Activated naive CD8-positive, alpha-beta T cell treated with anti-CD3 and anti-CD28 coated beads, Interleukin-2, amount 10 ng/mL, durations not matched to agents 7 days and 5 days (primary cell): ENCODE results near the gene MAGI1. TPM values are rescaled to one million over a fixed set of nuclear protein-coding genes. Genes with fewer than 3 reads are reported as not detected.

ENCODE experiments used
- ATAC-seq: fragments of 150-1000 bp; cut with Tn5 transposase; one replicate; pipeline ENCODE4 v1.10.0; 2021; ENCODE audit warnings: low read depth, moderate library complexity
- POLR2A ChIA-PET: fragments of 350-600 bp; sonication (Branson Sonifier 250); formaldehyde crosslinking; loops from one replicate; lab custom pipeline; 2021; ENCODE audit warnings: antibody characterized with exemption; lab: Charles Lee
- DNase-seq: peaks from one replicate; pipeline ENCODE4 v3.0.0; 2021
- H3K27ac Mint-ChIP-seq: one replicate; pipeline ENCODE4 v1.8.0; 2022; ENCODE audit warnings: mild to moderate bottlenecking, mixed read lengths
- H3K27me3 Mint-ChIP-seq: one replicate; pipeline ENCODE4 v1.8.0; 2022; ENCODE audit warnings: mild to moderate bottlenecking, moderate library complexity, mixed read lengths
- H3K36me3 Mint-ChIP-seq: one replicate; pipeline ENCODE4 v1.8.0; 2021; ENCODE audit warnings: mild to moderate bottlenecking, mixed read lengths
- H3K4me1 Mint-ChIP-seq: one replicate; pipeline ENCODE4 v1.8.0; 2021; ENCODE audit warnings: mixed read lengths
- H3K4me3 Mint-ChIP-seq: one replicate; pipeline ENCODE4 v1.8.0; 2022; ENCODE audit warnings: mild to moderate bottlenecking, moderate library complexity, mixed read lengths
- H3K9me3 Mint-ChIP-seq: one replicate; pipeline ENCODE4 v1.8.0; 2021; ENCODE audit warnings: mixed read lengths
- total RNA-seq, 2 experiments: library from RNA; stranded (reverse); gene quantifications; one replicate each; pipeline ENCODE4 v1.2.3, GENCODE V29; 2021

Gene MAGI1
- total RNA-seq, 2 experiments from 2014 or later = not detected

DNA sequence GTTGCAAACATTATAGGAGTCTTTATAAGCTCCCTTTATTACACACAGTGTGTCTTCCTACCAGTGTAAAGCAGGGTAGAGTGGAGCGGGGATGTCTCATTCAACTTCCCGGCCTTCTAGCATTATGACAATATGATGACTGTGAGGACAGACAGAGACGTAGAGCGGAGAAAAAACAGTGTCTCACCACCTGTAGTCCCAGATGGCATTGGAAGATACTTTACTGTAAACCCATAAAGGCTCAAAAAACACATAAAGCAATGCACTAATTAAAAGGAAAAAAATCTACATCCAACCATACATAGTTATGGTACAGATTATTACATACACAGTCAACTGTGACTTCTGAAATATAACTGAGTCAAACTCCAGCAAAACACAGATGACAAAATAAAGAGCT, 383.7 kb downstream of the MAGI1 start:
- no peak overlapping the region for H3K4me3 Mint-ChIP-seq
- peaks cover 4% of the 10 kb centered on the region for H3K9me3 Mint-ChIP-seq

DNA sequence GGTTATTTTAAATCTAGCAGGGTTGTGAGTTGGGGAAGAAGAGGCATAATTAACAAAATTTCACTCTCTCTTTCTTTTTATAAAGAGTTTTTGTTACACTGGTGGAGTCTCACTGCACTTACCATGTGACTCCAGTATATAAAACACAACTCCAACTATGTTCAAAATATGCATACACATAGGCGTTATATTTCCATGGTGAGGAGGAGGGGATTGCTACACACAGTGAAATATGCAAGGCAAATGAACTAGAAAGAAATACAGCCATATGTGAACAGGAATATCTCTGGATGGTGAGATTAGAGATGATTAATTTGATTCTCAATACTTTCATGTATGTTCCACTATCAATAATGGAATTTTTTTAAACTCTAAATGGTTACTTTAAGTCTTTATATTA, 385.0 kb downstream of the MAGI1 start:
- POLR2A ChIA-PET = no interaction called here
- Mint-ChIP-seq H3K27me3 (no peaks in the 10 kb centered on the region), H3K9me3 (peaks cover 4% of the 10 kb centered on the region), H3K4me1 (no peaks in the 10 kb centered on the region), H3K27ac (no peak overlapping the region), H3K4me3 (no peak overlapping the region), H3K36me3 (no peaks in the 10 kb centered on the region)
- no peak for ATAC-seq
- no peak for DNase-seq

More for the DNA sequence above, 383.7 kb downstream of the MAGI1 start:
- H3K27me3 Mint-ChIP-seq = no peaks in the 10 kb centered on the region
- no peaks in the 10 kb centered on the region for H3K36me3 Mint-ChIP-seq
- H3K27ac Mint-ChIP-seq = no peak overlapping the region
- no peaks in the 10 kb centered on the region for H3K4me1 Mint-ChIP-seq
- DNase-seq (no peak), ATAC-seq (no peak)
- POLR2A ChIA-PET = no interaction called here

DNA sequence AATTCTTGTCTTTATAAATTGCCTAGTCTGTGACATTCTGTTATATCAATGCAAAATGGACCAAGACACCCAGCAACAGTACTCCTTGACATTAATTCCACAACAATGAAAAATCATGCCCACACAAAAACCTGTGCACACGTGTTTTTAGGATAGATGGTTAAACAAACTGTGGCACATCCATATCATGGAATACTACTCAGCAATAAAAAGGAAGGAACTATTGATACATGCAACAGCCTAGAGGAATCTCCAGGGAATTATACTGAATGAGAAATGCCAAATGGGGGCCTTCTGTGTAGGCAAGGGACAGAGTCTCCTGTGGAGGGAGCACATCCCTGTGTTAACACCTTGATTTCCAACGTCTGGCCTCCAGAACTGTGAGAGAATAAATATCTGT, 388.5 kb downstream of the MAGI1 start:
- H3K9me3 Mint-ChIP-seq = peaks cover 6% of the 10 kb centered on the region
- ATAC-seq (no peak), DNase-seq (no peak)
- no peak overlapping the region for H3K4me3 Mint-ChIP-seq
- no peaks in the 10 kb centered on the region for H3K4me1 Mint-ChIP-seq
- POLR2A ChIA-PET = no interaction called here
- no peak overlapping the region for H3K27ac Mint-ChIP-seq
- H3K27me3 Mint-ChIP-seq = no peaks in the 10 kb centered on the region
- no peaks in the 10 kb centered on the region for H3K36me3 Mint-ChIP-seq

DNA sequence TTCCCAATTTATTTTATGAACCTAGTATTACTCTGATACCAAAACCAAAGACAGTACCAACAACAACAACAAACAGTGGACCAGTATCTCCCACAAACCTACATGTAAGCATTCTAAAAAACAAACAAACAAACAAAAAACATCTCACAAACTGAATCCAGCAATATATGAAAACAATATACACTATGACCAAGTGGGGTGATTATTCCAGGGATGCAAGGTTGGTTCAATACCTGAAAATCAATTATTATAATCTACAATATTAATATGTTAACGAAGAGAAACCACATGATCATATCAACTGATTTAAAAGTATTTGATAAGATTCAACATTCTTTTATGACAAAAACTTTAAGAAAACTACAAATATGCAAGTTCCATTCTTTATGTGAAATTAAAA, 391.3 kb downstream of the MAGI1 start:
- DNase-seq (no peak), ATAC-seq (no peak)
- Mint-ChIP-seq H3K36me3 (no peaks in the 10 kb centered on the region), H3K9me3 (peaks cover 9% of the 10 kb centered on the region), H3K27ac (no peak overlapping the region), H3K4me1 (no peaks in the 10 kb centered on the region), H3K4me3 (no peak overlapping the region), H3K27me3 (no peaks in the 10 kb centered on the region)
- POLR2A ChIA-PET = no interaction called here

DNA sequence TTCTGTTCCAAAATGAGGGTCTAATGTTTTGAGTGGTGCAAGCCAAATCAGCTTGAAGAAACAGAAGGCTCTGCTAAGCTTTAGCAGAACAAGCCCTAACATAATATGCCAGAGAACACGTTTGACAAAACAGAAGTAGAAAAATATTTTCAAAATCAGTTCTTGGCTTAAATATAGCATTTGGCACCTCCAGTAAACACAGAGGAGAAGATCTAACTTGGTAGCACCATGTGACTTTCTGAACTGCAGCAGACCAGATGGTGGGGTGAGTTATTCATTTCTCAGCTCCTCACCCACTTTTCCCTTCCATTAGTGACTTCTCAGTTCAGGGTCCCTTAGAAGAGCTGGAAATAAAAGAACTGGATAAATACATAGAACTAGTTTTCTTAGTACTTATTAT, 395.8 kb downstream of the MAGI1 start:
- no peaks in the 10 kb centered on the region for H3K27me3 Mint-ChIP-seq
- no peak overlapping the region for H3K4me3 Mint-ChIP-seq
- H3K27ac Mint-ChIP-seq = no peak overlapping the region
- POLR2A ChIA-PET = no interaction called here
- ATAC-seq (no peak), DNase-seq (no peak)
- no peaks in the 10 kb centered on the region for H3K36me3 Mint-ChIP-seq
- H3K4me1 Mint-ChIP-seq = no peaks in the 10 kb centered on the region
- peaks cover 12% of the 10 kb centered on the region for H3K9me3 Mint-ChIP-seq

DNA sequence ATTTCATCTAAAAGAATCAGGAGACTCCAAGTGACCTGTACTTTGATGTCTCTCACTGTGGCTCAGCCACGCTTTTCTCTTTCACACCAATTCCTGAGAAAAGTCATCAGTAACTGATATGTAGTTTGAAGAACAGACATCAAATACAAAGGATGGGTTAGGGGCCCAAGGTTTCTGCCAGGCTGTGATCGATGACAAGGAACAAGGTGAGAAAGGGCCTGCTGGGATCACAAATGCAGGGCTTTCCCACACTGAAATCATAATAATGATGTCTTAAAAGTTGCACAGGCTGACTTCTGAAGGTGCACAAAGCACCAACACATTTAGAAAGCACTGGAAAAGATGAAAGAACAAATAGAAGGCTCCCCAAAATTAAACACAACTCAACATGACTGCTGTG, 396.9 kb downstream of the MAGI1 start:
- no peaks in the 10 kb centered on the region for H3K27me3 Mint-ChIP-seq
- H3K9me3 Mint-ChIP-seq = peaks cover 9% of the 10 kb centered on the region
- no peak overlapping the region for H3K4me3 Mint-ChIP-seq
- H3K27ac Mint-ChIP-seq = no peak overlapping the region
- DNase-seq = no peak
- H3K36me3 Mint-ChIP-seq = no peaks in the 10 kb centered on the region
- POLR2A ChIA-PET = no interaction called here
- H3K4me1 Mint-ChIP-seq = no peaks in the 10 kb centered on the region
- no peak for ATAC-seq

DNA sequence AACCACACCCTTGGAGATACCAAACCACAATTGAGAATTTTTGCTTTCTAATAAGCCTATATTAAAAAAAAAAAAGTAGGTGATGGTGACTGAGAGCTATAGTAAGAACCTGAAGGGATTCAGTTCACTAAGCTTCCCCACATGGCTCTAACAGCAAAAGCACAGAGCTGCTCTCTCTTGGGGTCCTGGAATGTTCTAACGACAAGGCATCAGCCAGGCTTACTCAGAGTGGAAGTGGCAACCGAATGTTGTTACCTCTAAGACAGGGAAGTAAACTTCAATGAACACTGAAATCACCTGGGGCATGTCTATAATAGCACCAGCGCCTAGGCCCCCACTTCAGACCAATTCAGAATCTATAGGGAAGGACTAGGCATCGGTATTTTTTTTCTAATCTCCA, 397.7 kb downstream of the MAGI1 start:
- POLR2A ChIA-PET = no interaction called here

DNA sequence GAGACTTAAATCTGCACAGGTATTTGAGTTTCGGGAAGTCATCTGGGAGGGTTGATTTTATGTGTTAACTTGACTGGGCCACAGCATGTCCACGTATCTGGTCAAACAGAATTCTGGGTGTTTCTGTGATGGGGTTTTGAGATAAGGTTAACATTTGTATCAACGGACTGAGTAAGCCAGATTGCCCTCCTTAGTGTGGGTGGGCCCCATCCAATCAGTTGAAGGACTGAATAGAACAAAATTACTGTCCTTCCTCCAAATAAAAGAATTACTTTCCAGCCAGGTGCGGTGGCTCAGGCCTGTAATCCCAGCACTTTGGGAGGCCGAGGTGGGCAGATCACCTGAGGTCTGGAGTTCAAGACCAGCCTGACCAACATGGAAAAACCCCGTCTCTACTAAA, 399.3 kb downstream of the MAGI1 start:
- POLR2A ChIA-PET = no interaction called here
- DNase-seq (no peak), ATAC-seq (no peak)
- Mint-ChIP-seq H3K27me3 (no peaks in the 10 kb centered on the region), H3K9me3 (peaks cover 9% of the 10 kb centered on the region), H3K27ac (no peak overlapping the region), H3K36me3 (no peaks in the 10 kb centered on the region), H3K4me1 (no peaks in the 10 kb centered on the region), H3K4me3 (no peak overlapping the region)

More for the DNA sequence above, 397.7 kb downstream of the MAGI1 start:
- no peak for ATAC-seq
- H3K9me3 Mint-ChIP-seq = peaks cover 9% of the 10 kb centered on the region
- H3K36me3 Mint-ChIP-seq = no peaks in the 10 kb centered on the region
- no peak overlapping the region for H3K4me3 Mint-ChIP-seq
- DNase-seq = no peak
- H3K4me1 Mint-ChIP-seq = no peaks in the 10 kb centered on the region
- no peaks in the 10 kb centered on the region for H3K27me3 Mint-ChIP-seq
- no peak overlapping the region for H3K27ac Mint-ChIP-seq

DNA sequence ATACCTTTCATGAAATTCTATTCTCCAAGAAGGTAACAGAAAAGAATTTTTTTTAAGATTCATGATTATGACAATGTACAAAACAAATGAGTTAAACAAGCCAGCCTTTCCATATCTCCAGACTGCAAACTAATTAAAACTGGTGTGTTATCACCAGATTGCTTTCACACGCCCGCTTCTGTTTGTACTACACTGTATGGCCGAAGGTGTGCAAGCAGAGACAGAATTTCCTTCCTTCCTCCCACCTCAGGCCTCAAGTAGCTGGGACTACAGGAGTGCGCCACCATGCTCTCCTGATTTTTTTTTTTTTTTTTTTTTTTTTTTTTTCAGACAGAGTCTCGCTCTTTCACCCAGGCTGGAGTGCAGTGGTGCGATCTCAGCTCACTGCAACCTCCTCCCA, 400.4 kb downstream of the MAGI1 start:
- no peaks in the 10 kb centered on the region for H3K36me3 Mint-ChIP-seq
- H3K27me3 Mint-ChIP-seq = no peaks in the 10 kb centered on the region
- POLR2A ChIA-PET = no interaction called here
- H3K9me3 Mint-ChIP-seq = peaks cover 5% of the 10 kb centered on the region
- ATAC-seq (no peak), DNase-seq (no peak)
- H3K27ac Mint-ChIP-seq = no peak overlapping the region
- no peaks in the 10 kb centered on the region for H3K4me1 Mint-ChIP-seq
- H3K4me3 Mint-ChIP-seq = no peak overlapping the region

DNA sequence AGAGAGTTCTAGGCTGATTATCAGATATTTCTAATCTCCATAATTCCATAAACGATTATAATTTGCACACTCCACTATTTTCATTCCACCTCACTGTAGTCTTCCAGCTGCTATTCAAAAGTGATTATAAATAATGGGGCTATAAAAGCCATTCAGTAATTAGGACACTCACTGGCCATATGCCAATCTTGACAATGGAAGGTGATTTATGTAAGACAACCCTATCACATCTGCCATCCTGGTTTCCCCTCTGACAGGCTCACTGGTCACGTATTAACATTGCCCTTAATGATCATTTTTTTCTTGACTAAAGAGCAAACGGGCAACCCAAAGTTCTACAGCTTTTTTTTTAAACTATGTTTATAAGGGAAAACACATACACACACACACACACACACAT, 402.4 kb downstream of the MAGI1 start:
- H3K9me3 Mint-ChIP-seq = peaks cover 6% of the 10 kb centered on the region
- H3K4me3 Mint-ChIP-seq = no peak overlapping the region
- H3K27me3 Mint-ChIP-seq = no peaks in the 10 kb centered on the region
- H3K36me3 Mint-ChIP-seq = no peaks in the 10 kb centered on the region
- no peak overlapping the region for H3K27ac Mint-ChIP-seq
- no peak for ATAC-seq
- DNase-seq = no peak
- no peaks in the 10 kb centered on the region for H3K4me1 Mint-ChIP-seq
- POLR2A ChIA-PET = no interaction called here

DNA sequence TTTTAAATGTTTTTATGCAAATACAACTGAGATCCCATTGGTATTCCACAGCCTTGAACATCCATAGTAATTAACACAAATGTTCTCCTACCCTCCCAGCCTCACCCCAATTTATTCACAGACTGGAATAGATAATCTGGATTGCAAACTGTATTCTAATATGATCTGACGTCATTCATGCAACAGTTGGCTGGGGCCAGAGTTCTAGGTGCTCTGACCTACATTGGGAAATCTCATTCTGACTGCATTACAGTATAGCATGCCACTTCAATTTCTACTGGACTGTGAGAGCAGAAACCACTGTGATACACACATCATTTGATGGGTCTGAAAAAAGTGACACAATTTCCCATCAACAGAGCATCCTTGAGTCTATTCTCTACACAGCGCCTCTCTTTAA, 403.1 kb downstream of the MAGI1 start:
- no peaks in the 10 kb centered on the region for H3K4me1 Mint-ChIP-seq
- H3K9me3 Mint-ChIP-seq = peaks cover 6% of the 10 kb centered on the region
- no peak overlapping the region for H3K27ac Mint-ChIP-seq
- no peaks in the 10 kb centered on the region for H3K36me3 Mint-ChIP-seq
- no peaks in the 10 kb centered on the region for H3K27me3 Mint-ChIP-seq
- ATAC-seq (no peak), DNase-seq (no peak)
- POLR2A ChIA-PET = no interaction called here
- no peak overlapping the region for H3K4me3 Mint-ChIP-seq

DNA sequence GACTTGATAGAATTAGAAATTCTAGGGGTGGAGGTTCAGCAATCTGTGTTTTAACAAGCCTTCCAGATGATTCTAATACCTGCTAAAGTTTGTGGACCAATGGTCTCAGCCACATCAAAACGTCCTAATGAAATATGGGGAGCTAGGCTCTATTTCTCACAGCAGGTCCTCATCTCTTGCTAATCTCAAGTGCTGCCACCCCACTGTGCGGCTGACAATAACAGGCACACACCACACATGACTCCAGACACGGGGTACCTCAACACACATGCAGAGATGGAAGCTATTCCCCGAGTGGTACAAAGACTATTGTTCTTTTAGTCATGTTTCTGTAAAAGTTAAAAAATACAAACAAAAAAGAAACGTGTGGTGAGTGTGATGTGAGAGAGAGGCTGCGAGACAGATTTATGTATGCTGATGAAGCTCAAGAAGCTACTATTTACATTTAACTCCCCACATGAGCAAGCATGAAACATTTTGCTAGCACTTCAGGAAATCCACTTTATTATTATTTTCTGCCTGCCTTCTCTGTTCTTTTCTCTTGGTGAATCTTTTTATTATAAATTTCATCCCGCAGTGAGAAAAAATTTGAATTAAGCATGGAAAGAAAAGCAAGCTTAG, 405.6 kb downstream of the MAGI1 start:
- H3K36me3 Mint-ChIP-seq = no peaks in the 10 kb centered on the region
- no peaks in the 10 kb centered on the region for H3K27me3 Mint-ChIP-seq
- H3K9me3 Mint-ChIP-seq = peaks cover 1% of the 10 kb centered on the region
- DNase-seq (no peak), ATAC-seq (no peak)
- no peak overlapping the region for H3K4me3 Mint-ChIP-seq
- H3K4me1 Mint-ChIP-seq = no peaks in the 10 kb centered on the region
- POLR2A ChIA-PET = no interaction called here
- no peak overlapping the region for H3K27ac Mint-ChIP-seq

DNA sequence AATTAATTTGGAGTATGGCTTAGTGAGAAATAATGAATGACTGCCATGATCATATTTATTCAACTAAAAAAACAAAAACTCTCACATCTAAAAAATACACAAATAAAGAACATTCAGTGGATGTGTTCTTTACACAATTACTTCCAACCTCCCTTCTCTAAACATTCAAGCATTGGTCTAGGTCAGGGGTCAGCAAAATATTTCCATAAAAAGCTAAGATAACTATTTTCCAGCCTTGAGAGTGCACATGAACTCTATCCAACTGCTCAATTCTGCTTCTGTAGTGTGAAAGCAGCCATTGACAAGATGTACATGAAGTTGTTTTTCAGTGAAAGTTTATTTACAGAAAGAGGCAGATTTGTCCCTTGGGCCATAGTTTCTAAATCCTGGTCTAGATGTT, 406.3 kb downstream of the MAGI1 start:
- no peaks in the 10 kb centered on the region for H3K36me3 Mint-ChIP-seq
- no peak for DNase-seq
- no peak for ATAC-seq
- no peaks in the 10 kb centered on the region for H3K27me3 Mint-ChIP-seq
- H3K9me3 Mint-ChIP-seq = peaks cover 1% of the 10 kb centered on the region
- no peak overlapping the region for H3K27ac Mint-ChIP-seq
- H3K4me1 Mint-ChIP-seq = no peaks in the 10 kb centered on the region
- POLR2A ChIA-PET = no interaction called here
- H3K4me3 Mint-ChIP-seq = no peak overlapping the region

DNA sequence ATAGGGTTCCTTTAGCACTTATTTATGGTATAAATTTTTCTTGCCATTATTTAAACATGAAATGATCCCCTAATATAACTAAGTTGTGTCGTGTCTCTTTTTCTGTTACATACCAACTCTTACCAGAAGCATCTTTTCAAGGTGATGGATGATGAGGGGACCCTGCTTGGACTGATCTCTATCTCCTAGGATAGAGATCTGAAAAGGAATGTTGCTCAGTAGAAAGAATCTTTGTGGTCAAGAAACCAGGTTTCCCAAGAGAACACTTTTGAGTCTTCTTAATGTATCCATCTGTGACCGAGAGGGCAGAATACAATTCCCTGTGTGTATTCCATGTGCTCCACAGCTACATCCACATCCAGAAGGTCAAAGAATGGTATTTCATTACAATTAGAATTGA, 409.7 kb downstream of the MAGI1 start:
- peaks cover 1% of the 10 kb centered on the region for H3K9me3 Mint-ChIP-seq
- POLR2A ChIA-PET = no interaction called here
- no peaks in the 10 kb centered on the region for H3K27me3 Mint-ChIP-seq
- H3K27ac Mint-ChIP-seq = no peak overlapping the region
- H3K36me3 Mint-ChIP-seq = no peaks in the 10 kb centered on the region
- H3K4me1 Mint-ChIP-seq = no peaks in the 10 kb centered on the region
- no peak for ATAC-seq
- no peak for DNase-seq
- H3K4me3 Mint-ChIP-seq = no peak overlapping the region

DNA sequence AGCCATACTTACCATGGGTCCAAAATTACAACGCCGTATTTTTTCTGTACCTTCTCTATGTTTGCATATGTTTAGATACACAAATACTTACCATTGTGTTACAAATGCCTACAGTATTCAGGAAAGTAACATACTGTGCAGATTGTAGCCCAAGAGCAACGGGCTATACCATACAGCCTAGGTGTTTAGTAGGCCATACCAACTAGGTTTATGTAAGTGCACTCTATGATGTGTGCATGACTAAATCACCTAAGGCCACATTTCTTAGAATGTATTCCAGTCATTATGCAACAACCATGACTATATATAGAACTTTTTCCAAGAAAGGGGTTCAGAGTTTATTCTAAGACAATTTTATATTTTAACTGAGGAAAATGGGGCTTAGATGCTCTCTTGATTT, 411.7 kb downstream of the MAGI1 start:
- Mint-ChIP-seq H3K27me3 (no peaks in the 10 kb centered on the region), H3K9me3 (no peaks in the 10 kb centered on the region), H3K4me3 (no peak overlapping the region), H3K4me1 (no peaks in the 10 kb centered on the region), H3K27ac (no peak overlapping the region), H3K36me3 (no peaks in the 10 kb centered on the region)
- no peak for DNase-seq
- ATAC-seq = no peak
- POLR2A ChIA-PET = no interaction called here
